Parathyroid adenoma (tissue), 2 donors: ENCODE measurements around the gene HES6.

Source experiments
- H2AFZ ChIP-seq: fragments of 300-600 bp; sonication (generic); one replicate; pipeline ENCODE4 v1.7.0; 2017; ENCODE audit warnings: antibody characterized with exemption, mild to moderate bottlenecking
- H3K27ac ChIP-seq: fragments of 300-600 bp; sonication (generic); one replicate; pipeline ENCODE4 v1.7.0; 2017
- H3K27me3 ChIP-seq: fragments of 300-600 bp; sonication (generic); one replicate; pipeline ENCODE4 v1.7.0; 2017; ENCODE audit warnings: low read length; ENCODE audit not compliant: control insufficient read depth, insufficient read depth
- H3K36me3 ChIP-seq: fragments of 300-600 bp; sonication (generic); one replicate; pipeline ENCODE4 v1.7.0; 2017; ENCODE audit warnings: low read length; ENCODE audit not compliant: control insufficient read depth, insufficient read depth
- H3K4me1 ChIP-seq: fragments of 300-600 bp; sonication (generic); one replicate; pipeline ENCODE4 v1.7.0; 2017; ENCODE audit warnings: control low read depth
- H3K4me2 ChIP-seq: fragments of 300-600 bp; sonication (generic); one replicate; pipeline ENCODE4 v1.7.0; 2017; ENCODE audit warnings: low read length
- H3K4me3 ChIP-seq: fragments of 300-600 bp; sonication (generic); one replicate; pipeline ENCODE4 v1.7.0; 2017; ENCODE audit warnings: low read depth, low read length
- H3K79me2 ChIP-seq: fragments of 300-600 bp; sonication (generic); one replicate; pipeline ENCODE4 v1.7.0; 2017; ENCODE audit warnings: control low read depth
- H3K9ac ChIP-seq: fragments of 300-600 bp; sonication (generic); one replicate; pipeline ENCODE4 v1.7.0; 2017; ENCODE audit warnings: mild to moderate bottlenecking
- H3K9me3 ChIP-seq: fragments of 300-600 bp; sonication (generic); one replicate; pipeline ENCODE4 v1.7.0; 2017; ENCODE audit warnings: low read length; ENCODE audit not compliant: control insufficient read depth
- TF ChIP-seq, protein P1 (sequence below): fragments of 300-600 bp; sonication (generic); IDR thresholded peaks from one replicate; pipeline ENCODE4 v1.7.0; 2017; ENCODE audit warnings: antibody characterized with exemption, mild to moderate bottlenecking
- donor health status: primary hyperparathyroidism.

HES6 gene

DNA sequence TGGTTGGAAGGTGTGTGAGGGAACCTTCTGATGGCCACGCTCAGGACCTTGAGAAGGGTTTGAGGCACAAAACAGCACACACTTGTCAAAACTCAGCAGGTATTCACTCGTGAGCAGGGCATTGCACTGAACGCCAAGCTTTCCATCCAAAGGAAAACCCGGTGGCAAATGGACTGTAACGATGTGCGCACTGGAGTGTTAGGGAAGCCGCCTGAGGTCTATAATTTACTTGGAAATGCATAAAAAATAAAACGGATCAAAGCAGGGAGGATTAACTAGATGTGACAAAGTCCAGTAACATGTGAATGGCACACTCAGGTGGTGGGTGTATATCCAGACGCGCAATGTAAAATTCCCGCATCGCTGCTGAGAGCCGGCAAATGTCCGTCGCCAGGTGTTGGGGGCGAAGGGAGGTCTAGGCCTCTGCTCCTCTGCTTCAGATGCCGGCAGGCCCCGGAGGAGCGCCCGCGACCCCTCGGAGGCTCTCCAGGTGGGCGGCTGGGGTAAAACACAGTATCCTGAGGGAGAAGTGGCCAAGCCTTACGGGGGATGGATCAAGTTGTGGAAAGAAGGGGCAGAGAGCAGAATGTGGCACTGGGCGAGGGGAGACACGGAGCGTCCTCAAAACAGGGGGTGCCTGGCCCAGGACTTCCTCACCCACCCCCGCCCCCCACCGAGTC lies 15.3 kb downstream of the HES6 start:
- TF ChIP-seq, protein P1, sequence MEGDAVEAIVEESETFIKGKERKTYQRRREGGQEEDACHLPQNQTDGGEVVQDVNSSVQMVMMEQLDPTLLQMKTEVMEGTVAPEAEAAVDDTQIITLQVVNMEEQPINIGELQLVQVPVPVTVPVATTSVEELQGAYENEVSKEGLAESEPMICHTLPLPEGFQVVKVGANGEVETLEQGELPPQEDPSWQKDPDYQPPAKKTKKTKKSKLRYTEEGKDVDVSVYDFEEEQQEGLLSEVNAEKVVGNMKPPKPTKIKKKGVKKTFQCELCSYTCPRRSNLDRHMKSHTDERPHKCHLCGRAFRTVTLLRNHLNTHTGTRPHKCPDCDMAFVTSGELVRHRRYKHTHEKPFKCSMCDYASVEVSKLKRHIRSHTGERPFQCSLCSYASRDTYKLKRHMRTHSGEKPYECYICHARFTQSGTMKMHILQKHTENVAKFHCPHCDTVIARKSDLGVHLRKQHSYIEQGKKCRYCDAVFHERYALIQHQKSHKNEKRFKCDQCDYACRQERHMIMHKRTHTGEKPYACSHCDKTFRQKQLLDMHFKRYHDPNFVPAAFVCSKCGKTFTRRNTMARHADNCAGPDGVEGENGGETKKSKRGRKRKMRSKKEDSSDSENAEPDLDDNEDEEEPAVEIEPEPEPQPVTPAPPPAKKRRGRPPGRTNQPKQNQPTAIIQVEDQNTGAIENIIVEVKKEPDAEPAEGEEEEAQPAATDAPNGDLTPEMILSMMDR: no peak

DNA sequence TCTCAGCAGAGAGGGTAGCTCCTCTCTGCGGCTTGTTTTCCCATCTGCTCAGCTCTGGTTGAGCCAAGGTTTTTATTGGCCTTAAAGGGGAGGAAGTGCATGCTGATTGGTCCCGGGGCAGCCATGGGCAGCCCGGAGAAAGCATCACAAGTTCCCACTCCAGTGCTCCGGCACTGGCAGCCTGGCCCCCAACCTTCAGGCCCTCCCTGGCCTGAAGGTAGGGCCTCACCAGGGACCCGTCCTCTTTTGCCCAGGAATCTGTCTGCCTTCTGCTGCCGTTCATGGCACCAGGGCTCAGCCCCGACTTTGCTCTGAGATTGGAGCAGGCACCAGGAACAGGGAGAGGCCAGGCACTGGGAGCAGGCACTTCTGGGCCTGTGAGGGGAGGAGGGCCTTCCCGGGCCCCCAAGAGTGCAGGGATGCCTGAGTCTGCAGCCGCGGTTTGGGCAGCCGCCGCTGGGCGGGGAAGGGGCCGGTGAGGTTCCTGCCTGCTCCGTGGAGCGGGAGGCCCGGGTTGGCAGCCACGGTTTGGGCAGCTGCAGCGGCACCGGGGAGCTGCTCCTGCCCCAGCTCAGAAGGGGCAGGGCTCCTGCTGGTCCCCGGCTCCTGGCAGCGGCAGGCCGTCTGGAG lies 18.8 kb downstream of the HES6 start:
- Histone ChIP-seq H3K27ac (no peak overlapping the region), H3K9ac (no peak overlapping the region), H3K4me3 (no peak overlapping the region), H2AFZ (no peak overlapping the region), H3K4me1 (no peaks in the 10 kb centered on the region), H3K9me3 (no peaks in the 10 kb centered on the region), H3K4me2 (no peak overlapping the region), H3K36me3 (no peaks in the 10 kb centered on the region), H3K27me3 (no peaks in the 10 kb centered on the region), H3K79me2 (no peaks in the 10 kb centered on the region)
- TF ChIP-seq, protein P1: no peak

More for the DNA sequence above, 15.3 kb downstream of the HES6 start:
- no peak overlapping the region for H3K27ac ChIP-seq
- H3K36me3 ChIP-seq: no peaks in the 10 kb centered on the region
- no peaks in the 10 kb centered on the region for H3K4me1 ChIP-seq
- H2AFZ ChIP-seq: no peak overlapping the region
- H3K4me3 ChIP-seq: no peak overlapping the region
- no peaks in the 10 kb centered on the region for H3K79me2 ChIP-seq
- H3K4me2 ChIP-seq: no peak overlapping the region
- no peaks in the 10 kb centered on the region for H3K9me3 ChIP-seq
- H3K9ac ChIP-seq: no peak overlapping the region
- H3K27me3 ChIP-seq: no peaks in the 10 kb centered on the region

DNA sequence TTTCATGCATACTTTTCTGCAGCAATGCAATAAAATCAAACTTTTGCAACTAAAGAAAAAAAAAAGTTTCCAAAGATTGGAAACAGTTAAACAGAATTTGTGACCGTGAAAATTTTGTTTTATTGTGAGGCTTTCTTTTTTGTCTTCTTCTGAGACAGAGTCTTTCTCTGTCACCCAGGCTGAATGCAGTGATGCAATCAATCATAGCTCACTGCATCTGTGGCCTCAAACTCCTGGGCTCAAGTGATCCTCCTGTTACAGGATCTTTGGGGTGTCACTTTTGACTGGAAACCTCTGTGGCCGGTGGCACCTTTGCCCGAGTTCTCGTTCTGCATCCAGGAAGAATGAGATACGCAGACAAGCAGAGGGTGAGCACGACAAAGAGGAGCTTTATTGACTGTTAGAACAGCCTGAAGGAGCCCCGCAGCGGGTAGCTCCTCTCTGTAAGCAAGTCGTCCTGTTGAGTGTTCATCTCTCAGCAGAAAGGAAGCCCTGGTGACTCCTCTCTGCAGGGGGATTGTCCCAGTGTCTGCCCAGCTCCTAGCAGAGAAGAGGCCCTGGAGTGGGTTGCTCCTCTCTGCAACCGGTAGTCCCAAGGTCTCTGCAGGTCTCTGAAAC lies 19.5 kb downstream of the HES6 start:
- H3K9me3 ChIP-seq: no peaks in the 10 kb centered on the region
- H2AFZ ChIP-seq: no peak overlapping the region
- H3K4me1 ChIP-seq: no peaks in the 10 kb centered on the region
- H3K27ac ChIP-seq: no peak overlapping the region
- TF ChIP-seq, protein P1: no peak
- H3K4me2 ChIP-seq: no peak overlapping the region
- no peaks in the 10 kb centered on the region for H3K36me3 ChIP-seq
- no peak overlapping the region for H3K9ac ChIP-seq
- no peaks in the 10 kb centered on the region for H3K27me3 ChIP-seq
- H3K4me3 ChIP-seq: no peak overlapping the region
- no peaks in the 10 kb centered on the region for H3K79me2 ChIP-seq

DNA sequence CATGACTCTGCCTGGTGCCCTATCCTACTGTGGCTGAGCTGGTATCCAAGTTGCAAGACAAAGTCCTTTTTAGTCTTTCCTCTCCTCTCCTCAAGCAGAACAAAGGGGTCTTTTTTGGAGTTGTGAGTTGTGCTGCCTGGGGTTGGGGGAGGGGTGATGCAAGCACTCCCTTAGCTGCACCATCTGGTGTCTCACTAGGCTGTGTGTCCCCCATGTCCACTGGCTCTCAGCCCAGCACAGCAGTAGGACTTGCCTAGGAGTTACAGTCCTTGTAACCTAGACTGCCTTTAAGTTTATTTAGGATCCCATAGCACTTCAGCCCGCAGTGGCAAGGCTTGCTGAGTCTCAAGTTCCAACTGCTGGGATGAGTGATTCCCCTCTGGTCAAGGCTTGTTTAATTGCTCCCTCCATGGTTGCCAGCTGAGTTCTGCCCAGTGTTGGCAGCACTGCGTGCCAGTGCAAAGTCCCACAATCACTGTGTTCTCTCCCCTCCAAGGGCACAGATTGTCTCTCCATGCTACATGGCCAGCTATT lies 23.1 kb downstream of the HES6 start:
- Histone ChIP-seq H3K9ac (no peak overlapping the region), H3K27ac (no peak overlapping the region)
- TF ChIP-seq, protein P1: no peak

More for the DNA sequence above, 23.1 kb downstream of the HES6 start:
- Histone ChIP-seq H3K4me1 (no peaks in the 10 kb centered on the region), H3K4me3 (no peak overlapping the region), H2AFZ (no peak overlapping the region), H3K9me3 (no peaks in the 10 kb centered on the region), H3K79me2 (no peaks in the 10 kb centered on the region), H3K27me3 (no peaks in the 10 kb centered on the region), H3K4me2 (no peak overlapping the region), H3K36me3 (no peaks in the 10 kb centered on the region)
